CD1c-positive myeloid dendritic cell (primary cell): ENCODE measurements around the gene OSCP1.
"Not testable (repeated sequence)": the region's sequence is repeated elsewhere in the genome, so short reads cannot be mapped to it uniquely, and the experiment has no call there.

Experiments used
- DNase-seq: peaks from one replicate; pipeline ENCODE4 v3.0.0-alpha.2; 2016; ENCODE audit errors: extremely low spot score

The OSCP1 gene

DNA sequence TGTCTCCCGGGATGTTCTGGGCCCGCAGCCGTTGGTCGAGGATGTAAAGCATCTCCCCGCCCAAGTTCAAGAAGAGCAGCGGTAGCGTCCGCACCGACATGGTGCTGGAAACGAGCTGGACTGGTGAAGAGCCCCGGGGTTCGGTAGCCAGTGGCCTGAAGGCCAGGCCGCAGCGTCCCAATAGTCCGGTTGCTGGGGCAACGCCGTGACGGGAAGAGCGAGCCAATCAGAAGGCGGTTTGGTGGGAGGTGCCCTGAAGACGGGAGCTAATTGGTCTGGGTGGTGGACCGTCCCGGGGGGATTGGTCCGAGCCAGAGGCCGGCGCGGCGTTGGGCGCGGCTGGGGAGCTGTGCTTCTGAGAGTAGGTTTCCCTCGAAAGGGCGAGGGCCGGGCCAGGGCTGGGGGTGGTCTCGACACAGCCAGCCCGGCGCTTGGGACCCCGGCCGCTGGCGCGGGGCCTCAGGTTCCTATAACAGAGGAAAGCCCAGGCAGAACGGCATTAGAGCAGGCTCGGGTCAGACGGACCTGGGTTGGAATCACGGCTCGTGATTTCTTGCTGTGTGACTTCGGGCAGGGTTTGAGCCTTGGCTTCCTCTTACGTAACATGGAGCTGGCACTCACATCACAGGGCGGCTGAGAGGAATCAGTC, at the start of gene OSCP1:
OSCP1 (minus strand) TSS at position 182 of the 649 bp plus-strand sequence; CDS start at position 100, 82 bp downstream.
- peak; percentile 97 for DNase-seq

GRCh38 chr1:36497207-36497606, 47.0 kb upstream of the OSCP1 start:
- no peak for DNase-seq

DNA sequence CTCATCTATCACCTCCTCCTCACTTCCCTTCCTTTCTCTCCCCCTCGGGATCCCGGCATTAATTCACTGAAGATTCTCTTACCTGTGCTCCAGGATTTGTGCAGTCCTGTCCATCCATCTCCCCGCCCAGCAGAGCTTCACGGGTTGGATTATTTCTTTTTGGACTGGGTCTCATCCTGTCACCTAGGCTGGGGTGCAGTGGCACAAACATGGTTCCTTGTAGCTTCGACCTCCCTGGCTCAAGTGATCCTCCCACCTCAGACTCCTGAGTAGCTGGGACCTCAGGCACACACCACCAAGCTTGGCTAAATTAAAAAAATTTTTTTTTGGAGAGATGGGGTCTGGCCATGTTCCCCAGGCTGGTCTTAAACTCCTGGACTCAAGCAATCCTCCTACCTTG, 44.7 kb upstream of the OSCP1 start:
- no peak for DNase-seq

DNA sequence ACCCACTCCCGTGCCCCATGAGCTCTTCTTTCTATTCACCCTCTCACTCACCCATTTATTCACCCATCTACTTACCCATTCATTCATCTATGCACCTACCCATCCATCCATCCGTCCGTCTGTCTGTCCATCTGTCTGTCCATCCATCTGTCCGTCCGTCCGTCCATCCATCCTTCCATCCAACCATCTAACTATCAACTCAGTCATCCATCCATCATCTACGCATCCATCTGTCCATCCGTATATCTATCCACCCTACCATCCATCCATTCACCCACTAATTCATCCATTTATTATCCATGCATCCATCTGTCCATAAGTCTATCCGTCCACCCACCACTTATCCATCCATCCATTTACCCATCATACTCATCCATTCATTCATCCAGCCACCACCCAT, 43.3 kb upstream of the OSCP1 start:
- no peak for DNase-seq

DNA sequence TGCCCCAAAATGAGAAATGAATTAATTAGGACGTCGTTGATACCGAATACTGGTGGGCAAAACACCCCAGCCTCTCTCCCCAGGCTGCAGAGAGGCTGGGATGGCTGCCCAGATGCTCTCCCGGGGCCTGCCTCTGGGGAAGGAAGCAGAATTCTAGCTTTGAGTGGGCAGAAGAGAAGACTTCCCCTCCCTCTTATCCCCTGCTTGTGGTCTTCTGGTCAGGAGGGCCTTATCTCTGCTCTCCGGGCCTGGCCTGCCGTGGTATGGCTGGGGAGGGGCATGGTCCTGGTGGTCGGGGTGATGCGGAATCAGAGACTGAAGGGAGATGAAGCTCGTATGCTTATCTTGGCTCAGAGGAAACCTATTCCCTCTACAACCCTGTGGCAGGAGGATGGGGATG, 42.2 kb upstream of the OSCP1 start:
- DNase-seq, result no peak

GRCh38 chr1:36489258-36490051, 39.2 kb upstream of the OSCP1 start:
- DNase-seq, result not testable (repeated sequence)

DNA sequence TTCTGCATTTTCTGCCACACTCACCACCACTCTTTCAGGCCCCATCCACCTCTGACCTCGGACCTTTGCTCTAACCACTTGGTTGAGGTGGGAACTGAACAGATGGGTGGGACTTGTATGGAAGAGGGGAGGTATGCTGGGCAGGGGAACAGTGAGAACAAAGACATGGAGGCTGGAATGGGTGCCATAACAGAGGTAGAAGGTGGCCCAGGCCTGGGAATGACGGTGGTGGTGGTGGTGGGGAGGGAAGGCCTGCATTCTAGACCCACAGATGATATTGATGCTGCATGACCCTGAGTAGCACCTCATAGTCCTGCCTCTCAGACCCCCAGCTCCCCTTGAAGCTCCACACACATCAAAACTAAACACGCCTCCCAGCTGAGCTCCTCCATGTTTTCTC, 37.7 kb upstream of the OSCP1 start:
- DNase-seq, result no peak

DNA sequence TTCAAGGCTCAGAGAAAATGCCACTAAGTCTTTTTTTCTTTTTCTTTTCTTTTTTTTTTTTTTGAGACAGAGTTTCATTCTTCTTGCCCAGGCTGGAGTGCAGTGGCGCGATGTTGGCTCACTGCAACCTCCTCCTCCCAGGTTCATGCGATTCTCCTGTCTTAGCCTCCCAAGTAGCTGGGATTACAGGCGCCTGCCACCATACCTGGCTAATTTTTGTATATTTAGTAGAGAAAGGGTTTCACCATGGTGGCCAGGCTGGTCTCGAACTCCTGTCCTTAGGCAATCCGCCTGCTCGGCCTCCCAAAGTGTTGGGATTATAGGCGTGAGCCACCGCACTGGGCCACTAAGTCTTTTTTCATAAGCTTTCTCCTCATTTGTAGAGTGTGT, 37.1 kb upstream of the OSCP1 start:
- DNase-seq, result not testable (repeated sequence)

DNA sequence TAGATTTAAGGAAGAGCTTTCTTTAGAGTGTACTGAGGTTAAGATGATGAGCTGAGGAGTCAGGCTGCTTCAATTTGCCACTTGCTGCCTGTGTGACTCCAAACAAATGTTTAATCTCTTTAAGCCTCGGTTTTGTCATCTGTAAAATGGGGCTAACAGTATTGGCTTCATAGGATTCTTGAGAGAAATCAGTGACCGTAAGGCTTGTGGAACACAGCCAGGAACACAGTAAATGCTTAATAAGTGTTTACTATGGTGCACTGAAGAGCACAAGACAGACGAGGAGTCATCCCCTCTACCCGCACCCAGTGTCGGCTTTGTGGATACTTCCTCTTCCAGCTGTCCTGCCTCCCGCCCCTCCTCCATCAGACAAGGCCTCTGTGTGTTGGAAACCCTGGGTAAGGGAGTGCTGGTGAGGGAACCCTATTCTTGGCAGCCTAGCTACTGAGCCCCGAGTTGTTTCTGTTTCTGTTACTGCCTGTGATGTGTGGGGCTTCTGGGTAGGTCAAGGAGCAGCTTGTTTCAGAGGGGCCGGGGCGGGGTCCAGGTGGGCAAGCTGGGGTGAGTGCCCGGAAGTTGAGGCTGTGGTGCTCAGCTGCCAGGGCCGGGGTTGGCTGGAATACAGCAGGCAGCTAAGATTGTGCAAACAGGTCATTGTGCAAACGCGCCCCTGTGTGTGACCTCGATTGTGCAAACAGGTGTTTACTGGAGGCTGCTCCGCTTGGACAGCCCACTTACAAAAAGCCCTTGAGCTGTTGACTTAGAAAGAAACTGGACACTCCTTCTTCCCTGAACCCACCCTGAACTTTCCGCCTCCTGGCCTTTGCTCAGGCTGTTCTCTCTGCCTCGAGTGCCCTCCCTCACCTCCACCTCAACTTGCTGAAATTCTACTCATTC, 36.4 kb upstream of the OSCP1 start:
- DNase-seq, result peak; percentile 81

- no peak for DNase-seq
Observed at GRCh38 chr1:36486093-36486438, 35.8 kb upstream of the OSCP1 start.

- no peak for DNase-seq
Observed at GRCh38 chr1:36484099-36484498, 33.8 kb upstream of the OSCP1 start.

DNA sequence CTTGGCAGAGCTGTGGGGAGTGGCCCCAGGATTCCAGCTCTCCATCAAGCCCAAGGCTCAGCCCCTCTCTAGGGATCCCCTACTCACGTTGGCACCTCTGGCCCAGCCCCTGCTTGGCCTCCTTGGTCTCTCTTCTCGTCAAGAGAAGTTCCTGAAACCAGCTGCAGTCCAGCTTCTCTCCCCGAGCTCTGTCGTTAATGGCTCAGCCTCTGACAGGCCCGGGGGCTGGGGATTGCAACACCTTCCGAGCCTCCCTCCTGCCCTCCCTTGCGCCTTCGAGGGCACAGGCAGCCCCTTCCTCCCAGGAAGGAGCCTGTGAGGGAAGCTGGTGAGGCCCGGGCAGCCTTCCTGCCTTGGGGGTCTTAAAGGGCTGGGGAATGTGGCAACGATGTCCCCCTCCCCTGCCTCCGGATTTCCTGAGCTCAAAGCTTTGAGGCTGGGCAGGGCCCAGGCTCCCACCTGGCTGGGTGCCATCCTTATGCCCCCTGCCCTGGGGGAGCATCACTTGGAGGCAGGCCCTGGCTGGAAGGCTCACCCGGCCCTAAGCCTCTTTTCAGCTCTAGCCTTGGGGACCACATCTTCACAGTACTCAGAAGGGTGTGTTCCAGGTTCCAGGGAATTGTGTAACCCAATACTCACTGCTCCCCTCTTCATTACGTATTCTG, 32.6 kb upstream of the OSCP1 start, which contains the start of gene CSF3R:
CSF3R (minus strand) TSS at position 190 of the 665 bp plus-strand sequence. CDS start 3,417 bp downstream, outside the sequence.
- DNase-seq, result peak; percentile 65

DNA sequence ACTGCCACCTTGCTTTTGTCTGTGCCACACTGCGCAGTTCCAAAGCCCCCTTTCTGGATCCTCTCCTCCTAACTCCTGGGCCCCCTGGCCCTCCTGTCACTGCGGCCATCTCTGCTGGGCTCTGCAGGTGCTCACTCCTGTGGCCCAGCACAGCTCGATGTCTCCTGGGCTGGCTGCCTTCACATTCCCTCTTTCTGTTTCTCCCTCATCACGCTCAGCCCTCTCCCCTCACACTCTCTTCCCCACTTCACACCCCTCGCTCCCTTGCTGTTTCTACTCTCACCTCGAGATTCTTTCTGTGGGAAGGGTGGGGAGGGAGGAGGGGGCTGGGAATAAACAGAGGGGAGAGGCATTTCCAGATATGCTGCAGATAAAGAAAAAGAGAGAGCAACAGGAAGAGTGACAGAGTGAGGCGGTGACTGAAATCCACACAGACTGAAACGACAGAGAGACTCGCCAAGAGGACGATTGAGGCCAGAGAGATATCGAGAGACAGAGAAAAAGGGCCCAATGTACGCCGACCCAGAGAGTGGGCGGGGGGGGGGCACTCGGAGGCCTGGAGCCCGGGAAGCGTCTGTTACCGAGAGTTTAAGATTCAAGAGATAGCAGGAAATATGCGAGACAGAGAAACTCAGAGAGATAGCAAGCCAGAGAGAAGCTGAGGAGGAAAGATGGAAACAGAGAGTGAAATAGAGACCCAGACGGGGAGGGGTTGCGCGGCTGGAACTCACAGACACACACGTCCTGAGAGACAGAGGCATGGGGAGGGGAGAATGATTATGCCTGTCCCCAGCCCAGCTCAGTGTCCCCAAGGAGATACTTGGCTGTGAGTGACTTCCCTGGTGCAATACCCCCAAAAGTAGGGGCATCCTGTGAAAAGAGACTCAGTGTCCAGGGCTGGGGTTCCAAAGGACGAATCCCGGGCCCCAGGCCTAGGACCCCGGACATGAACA, 31.8 kb upstream of the OSCP1 start:
- no peak for DNase-seq

DNA sequence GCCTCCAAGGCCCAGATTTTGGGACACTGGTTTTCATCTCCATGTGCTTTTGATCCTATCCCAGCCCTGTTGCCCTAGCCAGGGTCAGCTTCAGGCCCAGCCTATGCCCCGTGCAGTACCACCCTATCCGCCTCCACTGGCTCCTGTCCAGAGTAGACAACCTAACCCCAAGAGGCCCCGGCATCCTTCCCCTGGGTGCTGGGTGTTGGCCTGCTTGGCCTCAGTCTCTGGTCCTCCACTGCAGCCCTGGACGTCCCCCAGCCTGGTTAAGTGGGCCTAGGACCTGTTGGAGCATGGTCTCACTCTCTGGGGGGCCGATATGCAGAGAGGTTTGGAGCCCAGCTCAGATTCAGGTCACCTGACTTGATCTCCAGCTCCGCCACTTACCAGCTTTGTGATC, 30.8 kb upstream of the OSCP1 start:
- no peak for DNase-seq

DNA sequence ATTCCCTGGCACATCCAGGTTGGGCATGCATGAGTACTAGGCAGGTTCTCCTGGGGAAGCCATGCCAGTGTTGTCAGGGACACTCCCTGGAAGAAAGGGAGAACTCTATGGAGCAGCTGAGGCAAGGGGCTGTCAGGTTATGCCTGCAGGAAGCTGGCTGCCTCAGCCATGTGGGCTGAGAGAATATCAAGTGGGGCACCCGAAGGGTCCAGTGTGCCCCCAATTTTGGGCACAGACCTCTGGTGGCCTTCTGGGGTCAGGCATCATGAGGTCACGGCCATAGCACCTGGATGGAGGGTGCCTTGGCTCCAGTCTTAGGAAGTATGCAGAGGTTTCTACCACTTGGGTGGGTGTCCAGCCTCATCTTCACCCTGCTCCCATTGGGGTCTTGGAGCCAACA, 29.9 kb upstream of the OSCP1 start:
- DNase-seq, result no peak

DNA sequence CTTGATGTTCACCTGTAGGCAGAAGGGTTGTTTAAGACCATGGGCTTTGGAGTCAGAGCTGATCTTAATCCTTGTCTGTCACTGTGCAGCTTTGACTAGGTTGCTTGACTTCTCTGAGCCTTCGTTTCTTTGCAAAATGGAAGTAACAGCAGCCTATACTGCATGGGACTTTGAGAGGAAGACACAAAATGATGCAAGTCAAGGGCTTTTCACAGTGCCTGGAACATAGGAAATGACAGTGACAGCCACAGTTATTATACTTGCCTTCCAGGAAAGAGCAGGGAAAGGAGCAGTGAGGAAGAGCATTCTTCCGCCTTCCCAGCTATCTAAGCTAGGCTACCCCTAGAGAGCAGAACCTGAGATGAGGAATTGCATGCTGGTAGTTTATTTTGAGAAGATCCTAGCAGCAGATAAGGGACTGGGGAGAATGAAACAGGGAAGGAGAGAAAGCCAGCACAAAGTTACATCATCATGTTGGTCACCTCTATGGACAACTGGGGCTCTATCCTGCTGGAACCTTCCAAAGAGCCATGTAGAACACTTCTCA, 29.3 kb upstream of the OSCP1 start:
- DNase-seq, result no peak

DNA sequence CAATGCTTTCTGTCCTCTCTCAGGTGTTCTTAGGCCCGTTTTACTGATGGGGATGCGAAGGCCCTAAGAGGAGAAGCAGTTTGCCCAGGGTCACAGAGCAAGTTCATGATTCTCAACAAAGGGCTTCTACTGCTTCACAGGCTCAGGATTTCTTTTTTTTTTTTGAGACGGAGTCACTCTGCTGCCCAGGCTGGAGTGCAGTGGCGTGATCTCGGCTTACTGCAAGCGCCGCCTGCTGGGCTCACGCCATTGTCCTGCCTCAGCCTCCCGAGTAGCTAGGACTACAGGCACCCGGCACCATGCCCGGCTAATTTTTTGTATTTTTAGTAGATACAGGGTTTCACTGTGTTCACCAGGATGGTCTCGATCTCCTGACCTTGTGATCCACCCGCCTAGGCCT, 27.4 kb upstream of the OSCP1 start:
- DNase-seq, result not testable (repeated sequence)

DNA sequence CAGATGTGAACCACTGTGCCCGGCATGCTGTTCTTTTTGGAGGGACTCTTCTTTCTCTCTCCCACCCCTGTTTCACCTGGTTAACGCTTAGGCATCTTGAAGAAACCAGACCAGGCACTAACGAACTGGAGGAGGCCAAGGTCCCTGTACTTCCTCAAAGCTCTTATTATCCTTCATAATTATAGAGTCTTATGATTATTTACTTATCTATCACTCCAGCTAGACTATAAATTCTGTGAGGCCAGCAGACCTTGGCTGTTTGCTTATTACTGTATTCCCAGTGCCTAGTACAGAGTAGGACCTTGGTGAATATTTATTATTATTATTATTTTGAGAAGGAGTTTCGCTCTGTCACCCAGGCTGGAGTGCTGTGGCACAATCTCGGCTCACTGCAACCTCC, 26.7 kb upstream of the OSCP1 start:
- no peak for DNase-seq

- DNase-seq, result no peak
Observed at GRCh38 chr1:36475910-36476604, 25.8 kb upstream of the OSCP1 start.

- no peak for DNase-seq
Observed at GRCh38 chr1:36475341-36475740, 25.1 kb upstream of the OSCP1 start.
